Measurements from ENCODE around the gene ADRA1B. TPM values are rescaled to one million over a fixed set of nuclear protein-coding genes. Genes with fewer than 3 reads are reported as not detected.
A peak's percentile ranks its signal among the peaks of the same experiment; 100 is the strongest.
"Not testable (repeated sequence)": the region's sequence is repeated elsewhere in the genome, so short reads cannot be mapped to it uniquely, and the experiment has no call there.

Gene ADRA1B
- total RNA-seq, 1 donor from 2014 or later: 7.1 TPM

DNA sequence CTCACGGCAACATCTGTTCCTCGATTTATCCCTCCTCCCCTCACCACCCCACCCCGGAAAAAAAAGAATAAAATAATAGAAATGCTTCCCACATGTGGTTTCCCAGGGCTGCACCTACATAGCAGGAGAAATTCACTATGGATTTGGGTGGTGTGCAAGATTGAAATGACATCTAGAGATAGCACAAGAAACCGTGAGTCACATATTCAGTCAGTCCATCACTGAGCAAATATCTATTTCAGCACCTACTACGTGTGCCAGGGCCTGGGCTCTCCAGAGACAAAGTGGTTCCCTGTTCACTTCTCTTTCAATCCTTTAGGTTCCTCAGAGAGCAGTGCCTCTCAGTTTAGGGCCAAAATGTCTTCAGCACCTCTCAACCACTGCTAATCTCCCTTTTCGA is 47.7 kb downstream of the ADRA1B start:
- Histone ChIP-seq H3K27me3 (peaks cover 3% of the 10 kb centered on the region), H3K4me3 (no peak overlapping the region), H3K36me3 (no peaks in the 10 kb centered on the region), H3K4me1 (no peaks in the 10 kb centered on the region), H3K9me3 (no peaks in the 10 kb centered on the region), H3K27ac (no peak overlapping the region)
- intact Hi-C loops (cut with DNase I): no loop called here
- DNase-seq: no peak
- no peak for ATAC-seq
- TF ChIP-seq, protein P1, sequence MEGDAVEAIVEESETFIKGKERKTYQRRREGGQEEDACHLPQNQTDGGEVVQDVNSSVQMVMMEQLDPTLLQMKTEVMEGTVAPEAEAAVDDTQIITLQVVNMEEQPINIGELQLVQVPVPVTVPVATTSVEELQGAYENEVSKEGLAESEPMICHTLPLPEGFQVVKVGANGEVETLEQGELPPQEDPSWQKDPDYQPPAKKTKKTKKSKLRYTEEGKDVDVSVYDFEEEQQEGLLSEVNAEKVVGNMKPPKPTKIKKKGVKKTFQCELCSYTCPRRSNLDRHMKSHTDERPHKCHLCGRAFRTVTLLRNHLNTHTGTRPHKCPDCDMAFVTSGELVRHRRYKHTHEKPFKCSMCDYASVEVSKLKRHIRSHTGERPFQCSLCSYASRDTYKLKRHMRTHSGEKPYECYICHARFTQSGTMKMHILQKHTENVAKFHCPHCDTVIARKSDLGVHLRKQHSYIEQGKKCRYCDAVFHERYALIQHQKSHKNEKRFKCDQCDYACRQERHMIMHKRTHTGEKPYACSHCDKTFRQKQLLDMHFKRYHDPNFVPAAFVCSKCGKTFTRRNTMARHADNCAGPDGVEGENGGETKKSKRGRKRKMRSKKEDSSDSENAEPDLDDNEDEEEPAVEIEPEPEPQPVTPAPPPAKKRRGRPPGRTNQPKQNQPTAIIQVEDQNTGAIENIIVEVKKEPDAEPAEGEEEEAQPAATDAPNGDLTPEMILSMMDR (IDR thresholded peaks at IDR 0.05): no peak

DNA sequence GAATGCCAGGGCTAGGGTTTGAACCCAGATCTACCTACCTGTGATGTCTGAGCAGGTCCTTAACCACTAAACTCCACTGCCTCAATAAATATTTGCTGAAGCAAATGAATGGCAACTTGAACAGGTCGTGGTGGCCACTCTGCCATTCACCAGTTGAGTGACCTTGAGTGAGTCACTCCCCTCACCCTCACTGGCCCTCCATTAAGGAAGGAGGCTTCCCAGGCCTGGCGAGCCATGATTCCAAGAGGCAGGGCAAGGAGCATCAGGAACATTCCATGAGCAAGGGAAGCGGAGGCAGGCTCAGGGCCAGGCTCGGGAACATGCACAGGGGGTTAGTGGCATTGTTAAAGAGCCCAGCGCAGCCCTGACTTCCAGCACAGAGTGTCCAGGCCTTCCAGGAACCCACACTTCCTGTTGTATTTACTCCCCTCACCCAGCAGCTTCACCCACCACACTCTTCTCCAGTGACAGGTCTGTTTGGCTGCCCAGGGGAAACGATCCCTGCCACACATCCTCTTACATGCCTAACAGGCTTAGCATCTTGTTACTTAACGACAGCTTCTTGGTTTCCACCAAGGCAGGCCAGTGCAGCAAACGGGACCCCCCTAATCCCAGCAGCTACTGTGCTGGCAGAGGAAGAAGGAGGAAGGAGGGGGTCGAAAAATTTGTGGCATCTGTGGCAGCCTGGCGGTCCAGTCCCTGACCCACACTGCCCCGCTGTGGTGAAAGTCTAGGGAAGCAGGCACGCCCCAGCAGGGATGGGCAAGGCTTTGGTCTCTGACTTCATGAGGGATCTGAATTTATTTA is 49.0 kb downstream of the ADRA1B start:
- Histone ChIP-seq H3K9me3 (no peaks in the 10 kb centered on the region), H3K4me3 (no peak overlapping the region), H3K4me1 (no peaks in the 10 kb centered on the region), H3K27me3 (peaks cover 10% of the 10 kb centered on the region), H3K36me3 (no peaks in the 10 kb centered on the region), H3K27ac (no peak overlapping the region)
- ATAC-seq: peak; percentile 86
- peak; percentile 74 for DNase-seq
- TF ChIP-seq, protein P1 (IDR thresholded peaks at IDR 0.05): peak; percentile 68
- intact Hi-C loops (cut with DNase I): no loop called here

GRCh38 chr5:159965838-159966128 is 49.5 kb downstream of the ADRA1B start:
- H3K36me3 ChIP-seq; H3K4me3 ChIP-seq; DNase-seq; H3K9me3 ChIP-seq; ATAC-seq; H3K27ac ChIP-seq; H3K4me1 ChIP-seq; intact Hi-C loops (cut with DNase I): not testable (repeated sequence)
- peaks cover 14% of the 10 kb centered on the region for H3K27me3 ChIP-seq

- intact Hi-C loops (cut with DNase I): no loop called here
- H3K27me3 ChIP-seq: peaks cover 37% of the 10 kb centered on the region
- ATAC-seq: no peak
- H3K36me3 ChIP-seq: no peaks in the 10 kb centered on the region
- peaks cover 6% of the 10 kb centered on the region for H3K4me1 ChIP-seq
- TF ChIP-seq, protein P1 (IDR thresholded peaks at IDR 0.05): no peak
- DNase-seq: no peak
- no peak overlapping the region for H3K4me3 ChIP-seq
- H3K27ac ChIP-seq: no peak overlapping the region
- H3K9me3 ChIP-seq: no peaks in the 10 kb centered on the region
Observed at GRCh38 chr5:159969966-159970365, 53.7 kb downstream of the ADRA1B start.

DNA sequence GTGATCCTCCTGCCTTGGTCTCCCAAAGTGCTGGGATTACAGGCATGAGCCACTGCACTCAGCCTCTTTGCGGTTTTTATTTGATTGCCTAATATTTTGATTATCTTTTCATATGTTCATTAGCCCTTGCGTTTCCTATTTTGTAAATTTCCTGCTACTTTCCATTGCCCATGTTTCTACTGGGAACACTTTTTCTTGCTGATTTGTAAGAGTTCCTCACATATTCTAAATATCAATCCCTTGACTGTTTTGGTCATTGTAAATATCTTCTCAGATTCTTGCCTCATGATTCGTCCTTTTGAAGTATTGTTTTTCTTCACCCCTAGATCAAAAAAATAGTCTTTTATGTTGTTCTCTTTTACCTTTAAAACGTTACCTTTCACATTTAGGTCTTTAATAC is 54.8 kb downstream of the ADRA1B start:
- ATAC-seq (no peak), DNase-seq (no peak)
- TF ChIP-seq, protein P1 (IDR thresholded peaks at IDR 0.05): no peak
- H3K4me3 ChIP-seq: no peak overlapping the region
- H3K36me3 ChIP-seq: no peaks in the 10 kb centered on the region
- no peaks in the 10 kb centered on the region for H3K9me3 ChIP-seq
- H3K4me1 ChIP-seq: peaks cover 6% of the 10 kb centered on the region
- intact Hi-C loops (cut with DNase I): no loop called here
- H3K27ac ChIP-seq: no peak overlapping the region
- peaks cover 37% of the 10 kb centered on the region for H3K27me3 ChIP-seq

DNA sequence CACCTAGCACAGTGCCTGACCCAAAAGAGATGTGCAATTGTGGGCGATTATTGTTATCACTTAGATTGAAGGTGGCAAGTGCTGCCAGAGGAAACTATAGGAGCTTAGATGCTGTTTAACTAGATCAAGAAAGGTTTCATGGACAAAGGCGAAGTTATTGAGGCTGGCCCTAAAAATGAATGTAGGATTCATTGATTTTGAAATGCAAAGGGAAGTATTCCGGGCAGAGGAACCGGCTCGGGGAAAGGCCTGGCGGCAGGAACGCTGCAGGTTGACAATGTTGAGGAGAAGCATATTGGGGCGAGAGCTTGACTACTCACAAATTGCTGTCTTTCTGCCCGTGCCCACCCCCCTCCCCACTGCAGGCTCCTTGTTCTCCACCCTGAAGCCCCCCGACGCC is 55.2 kb downstream of the ADRA1B start:
- intact Hi-C loops (cut with DNase I): no loop called here
- Histone ChIP-seq H3K27ac (no peak overlapping the region), H3K9me3 (no peaks in the 10 kb centered on the region), H3K27me3 (peaks cover 37% of the 10 kb centered on the region), H3K4me3 (no peak overlapping the region), H3K4me1 (peaks cover 6% of the 10 kb centered on the region), H3K36me3 (no peaks in the 10 kb centered on the region)
- no peak for ATAC-seq
- TF ChIP-seq, protein P1 (IDR thresholded peaks at IDR 0.05): no peak
- DNase-seq: no peak

All from upper lobe of right lung (tissue), 1 donor.